AG09319 (cell line): Measurements from ENCODE around the gene CCHCR1.
"Not testable (repeated sequence)": the region's sequence is repeated elsewhere in the genome, so short reads cannot be mapped to it uniquely, and the experiment has no call there.

Experiments used
- DNase-seq: peaks from one replicate; pipeline ENCODE4 v3.0.0-alpha.2; 2010; ENCODE audit warnings: low read depth; ENCODE audit errors: extremely low read depth
- TF ChIP-seq, protein P1 (sequence below): IDR thresholded peaks from 2 replicates; pipeline ENCODE4 v1.5.1; 2011; ENCODE audit warnings: low read depth, mild to moderate bottlenecking, inconsistent platforms, low read length, moderate library complexity

The CCHCR1 gene

DNA sequence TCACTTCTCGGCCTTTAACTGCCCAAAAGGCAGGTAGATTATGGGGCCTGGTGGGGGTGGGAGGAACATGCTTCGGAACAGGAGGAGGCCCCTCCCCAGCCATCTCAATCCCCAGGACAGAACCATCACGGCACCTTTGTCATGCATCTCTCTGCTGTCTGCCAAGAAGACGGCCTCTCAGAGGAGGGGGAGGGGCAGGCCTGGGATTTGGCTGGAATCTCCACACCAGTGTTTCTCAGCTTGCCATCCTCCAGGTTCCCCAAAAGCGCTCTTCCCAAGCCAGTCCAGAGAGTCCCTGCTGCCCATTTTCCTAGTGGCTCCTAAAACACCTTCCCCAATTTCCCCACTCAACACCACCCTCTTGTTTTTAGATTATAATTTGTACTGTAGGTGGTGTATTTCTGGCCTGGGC lies 15.4 kb upstream of the CCHCR1 start:
- TF ChIP-seq, protein P1, sequence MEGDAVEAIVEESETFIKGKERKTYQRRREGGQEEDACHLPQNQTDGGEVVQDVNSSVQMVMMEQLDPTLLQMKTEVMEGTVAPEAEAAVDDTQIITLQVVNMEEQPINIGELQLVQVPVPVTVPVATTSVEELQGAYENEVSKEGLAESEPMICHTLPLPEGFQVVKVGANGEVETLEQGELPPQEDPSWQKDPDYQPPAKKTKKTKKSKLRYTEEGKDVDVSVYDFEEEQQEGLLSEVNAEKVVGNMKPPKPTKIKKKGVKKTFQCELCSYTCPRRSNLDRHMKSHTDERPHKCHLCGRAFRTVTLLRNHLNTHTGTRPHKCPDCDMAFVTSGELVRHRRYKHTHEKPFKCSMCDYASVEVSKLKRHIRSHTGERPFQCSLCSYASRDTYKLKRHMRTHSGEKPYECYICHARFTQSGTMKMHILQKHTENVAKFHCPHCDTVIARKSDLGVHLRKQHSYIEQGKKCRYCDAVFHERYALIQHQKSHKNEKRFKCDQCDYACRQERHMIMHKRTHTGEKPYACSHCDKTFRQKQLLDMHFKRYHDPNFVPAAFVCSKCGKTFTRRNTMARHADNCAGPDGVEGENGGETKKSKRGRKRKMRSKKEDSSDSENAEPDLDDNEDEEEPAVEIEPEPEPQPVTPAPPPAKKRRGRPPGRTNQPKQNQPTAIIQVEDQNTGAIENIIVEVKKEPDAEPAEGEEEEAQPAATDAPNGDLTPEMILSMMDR, result no peak
- no peak for DNase-seq

DNA sequence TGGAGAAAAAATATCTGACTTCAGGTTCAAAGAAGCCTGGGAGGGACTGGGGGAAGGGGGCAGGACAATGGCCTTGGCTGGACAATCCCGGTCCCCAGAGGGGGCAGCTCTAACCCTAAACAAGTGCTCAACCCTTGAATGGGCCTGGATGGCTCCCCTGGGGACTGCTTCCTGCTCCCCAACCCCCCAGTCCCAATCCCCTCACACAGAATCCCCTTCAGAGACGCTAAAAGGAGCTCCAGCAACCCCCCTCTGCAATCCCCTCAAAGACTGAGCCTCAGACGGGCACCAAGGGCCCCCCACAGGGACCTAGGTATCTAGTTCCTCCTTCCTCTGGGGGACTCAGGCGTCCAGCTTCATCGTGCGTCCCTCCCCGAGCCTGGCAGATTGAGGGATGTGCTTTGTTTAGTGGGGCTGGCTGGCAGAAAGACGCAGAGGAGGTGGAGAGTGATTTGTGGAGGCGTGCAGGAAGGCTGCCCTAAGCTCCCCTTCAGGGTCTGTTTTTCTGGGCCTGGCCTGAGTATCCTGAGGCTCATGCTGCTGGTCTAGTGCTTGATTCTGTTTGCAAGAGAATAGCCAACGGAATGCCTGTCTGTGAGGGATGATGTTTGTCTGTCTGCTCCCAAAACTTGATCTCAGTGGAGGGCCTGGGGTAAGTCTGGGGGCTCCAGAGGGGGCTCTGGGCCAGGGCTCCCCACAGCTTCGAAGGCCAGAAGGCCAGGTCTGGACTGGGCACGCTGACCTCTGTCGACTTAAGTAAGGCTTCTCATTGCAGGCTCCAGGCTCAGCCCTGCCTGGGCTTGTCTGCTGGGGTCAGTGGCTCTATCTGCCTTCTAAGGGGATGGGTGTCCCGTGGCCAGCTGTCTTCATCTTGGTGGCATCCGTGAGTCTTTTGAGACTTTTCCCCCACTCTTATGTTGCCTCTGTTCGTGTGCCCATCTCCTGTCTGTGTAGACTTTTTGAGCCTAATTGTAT lies 14.6 kb upstream of the CCHCR1 start:
- no peak for DNase-seq
- TF ChIP-seq, protein P1, result no peak

DNA sequence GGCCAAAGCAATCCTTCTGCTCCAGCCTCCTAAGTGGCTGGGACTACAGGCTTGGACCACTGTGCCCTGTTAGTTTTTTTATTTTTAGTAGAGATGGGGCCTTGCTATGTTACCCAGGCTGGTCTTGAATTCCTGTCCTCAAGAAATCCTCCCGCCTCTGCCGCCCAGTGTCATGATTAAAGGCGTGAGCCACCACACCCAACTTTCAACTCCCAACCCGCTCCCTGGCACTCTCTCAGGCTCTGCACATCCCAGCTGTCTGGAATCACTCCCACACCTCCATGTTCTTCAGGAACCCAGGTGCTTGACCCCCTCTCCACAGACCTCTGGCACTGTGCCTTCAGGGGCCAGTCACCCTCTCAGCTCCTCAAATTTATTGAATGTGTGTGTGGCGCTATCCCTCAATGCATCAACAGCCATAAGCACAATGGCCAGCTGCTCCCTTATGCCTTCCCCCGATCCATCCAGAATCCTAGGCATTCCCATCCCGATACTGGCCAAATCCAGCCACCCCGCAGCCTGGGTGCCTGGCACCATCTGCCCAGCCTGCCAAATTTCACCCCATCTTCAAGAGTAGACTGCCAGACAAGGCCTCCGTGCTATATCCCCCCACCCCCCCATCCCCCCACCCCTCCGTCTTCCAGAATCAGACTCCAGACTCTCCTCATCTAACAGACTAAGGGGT lies 13.5 kb upstream of the CCHCR1 start:
- TF ChIP-seq, protein P1, result no peak
- DNase-seq, result no peak

DNA sequence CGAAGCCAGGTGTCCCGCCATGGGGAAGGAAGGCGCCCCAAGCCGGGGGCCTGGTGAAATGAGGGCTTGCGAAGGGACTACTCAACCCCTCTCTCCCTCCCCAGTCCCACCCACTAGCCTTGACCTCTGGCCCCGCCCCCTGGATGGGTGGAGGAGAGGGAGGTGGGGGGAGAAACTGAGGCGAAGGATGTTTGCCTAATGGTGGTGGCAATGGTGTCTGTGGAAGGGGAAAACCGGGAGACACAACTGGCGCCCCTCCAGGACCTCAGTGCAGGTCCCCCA lies 12.9 kb upstream of the CCHCR1 start, which contains the start of gene POU5F1:
TSS of gene POU5F1 (minus strand) at position 83 of the 282 bp plus-strand sequence. CDS start at position 21, 62 bp downstream.
- TF ChIP-seq, protein P1, result no peak

DNA sequence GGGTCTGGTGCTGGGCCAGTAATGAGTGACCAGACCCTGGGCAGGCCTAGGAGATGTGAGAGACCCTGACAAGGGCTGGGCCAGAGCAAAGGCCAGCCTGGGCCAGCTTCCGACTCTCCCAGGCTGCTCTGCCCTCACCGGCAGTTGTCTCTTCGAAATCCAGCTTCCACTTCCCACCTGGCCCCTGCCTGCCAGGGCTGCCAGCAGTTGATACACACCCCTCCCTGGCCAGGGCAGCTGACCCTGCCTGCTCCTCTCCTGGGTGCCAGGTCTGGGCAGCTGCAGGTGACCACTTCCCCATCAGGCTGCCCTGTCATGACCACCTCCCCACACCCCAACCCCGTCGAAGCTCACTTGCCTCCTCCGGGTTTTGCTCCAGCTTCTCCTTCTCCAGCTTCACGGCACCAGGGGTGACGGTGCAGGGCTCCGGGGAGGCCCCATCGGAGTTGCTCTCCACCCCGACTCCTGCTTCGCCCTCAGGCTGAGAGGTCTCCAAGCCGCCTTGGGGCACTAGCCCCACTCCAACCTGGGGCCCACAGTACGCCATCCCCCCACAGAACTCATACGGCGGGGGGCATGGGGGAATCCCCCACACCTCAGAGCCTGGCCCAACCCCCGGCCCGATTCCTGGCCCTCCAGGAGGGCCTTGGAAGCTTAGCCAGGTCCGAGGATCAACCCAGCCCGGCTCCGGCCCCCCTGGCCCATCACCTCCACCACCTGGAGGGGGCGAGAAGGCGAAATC lies 12.4 kb upstream of the CCHCR1 start:
- DNase-seq, result not testable (repeated sequence)

More for the DNA sequence above, 12.9 kb upstream of the CCHCR1 start, which contains the start of gene POU5F1:
- DNase-seq, result no peak

DNA sequence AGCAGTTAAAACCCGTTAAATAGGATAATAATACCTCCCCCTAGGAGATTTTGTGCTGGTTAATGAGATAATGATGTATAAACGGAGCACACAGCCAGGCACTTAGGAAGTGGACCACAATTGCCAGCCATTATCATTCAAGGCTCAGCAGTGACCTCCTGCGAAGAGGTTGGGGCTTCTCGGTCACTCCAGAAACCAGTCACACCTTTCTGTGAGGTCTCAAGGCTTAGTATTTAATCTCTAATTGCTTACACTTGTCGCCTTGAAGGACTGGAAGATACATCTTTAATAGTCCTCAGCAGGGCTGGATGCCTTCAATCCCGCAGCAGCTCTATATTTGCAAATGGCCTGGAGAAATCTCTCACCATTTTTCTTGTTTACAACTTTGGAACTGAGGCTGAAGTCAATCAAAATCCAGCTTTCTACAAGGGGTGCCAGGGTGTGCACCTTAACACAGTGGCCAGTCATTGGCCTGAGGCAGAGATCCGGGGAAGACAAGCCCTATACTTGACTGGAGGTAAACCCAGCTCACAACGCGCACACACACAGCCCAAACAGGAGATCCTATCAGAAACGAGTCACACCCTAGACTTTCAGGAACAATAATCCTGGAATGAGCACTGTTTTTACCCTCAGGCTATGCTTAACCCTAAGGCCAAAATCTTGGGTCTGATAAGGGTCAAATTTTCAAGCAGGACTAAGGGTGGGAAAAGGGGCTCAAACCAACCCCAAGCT lies 11.7 kb upstream of the CCHCR1 start:
- DNase-seq, result no peak

More for the DNA sequence above, 11.7 kb upstream of the CCHCR1 start:
- TF ChIP-seq, protein P1, result no peak
